Gastrocnemius medialis (tissue), 4 donors: ENCODE data around the gene GTPBP6.

ENCODE experiments used
- CTCF ChIP-seq, 5 experiments: fragments of 450-650 bp in 3 of 5; fragments of 200-600 bp in 2 of 5; sonication (generic) in 2 of 5; IDR thresholded peaks in 4 of 5; conservative IDR thresholded peaks in 1 of 5; 1 replicate in 4 of 5; 2 replicates in 1 of 5; pipeline ENCODE4 v1.5.1; 2016 to 2019; ENCODE audit warnings: antibody characterized with exemption in 5 of 5, mild to moderate bottlenecking in 3 of 5, moderate library complexity in 3 of 5
- POLR2A ChIP-seq, 2 donors: fragments of 450-650 bp; IDR thresholded peaks; one replicate each; pipeline ENCODE4 v1.6.1; 2017; ENCODE audit warnings: antibody characterized with exemption in 2 of 2, mild to moderate bottlenecking in 2 of 2, moderate library complexity in 2 of 2

DNA sequence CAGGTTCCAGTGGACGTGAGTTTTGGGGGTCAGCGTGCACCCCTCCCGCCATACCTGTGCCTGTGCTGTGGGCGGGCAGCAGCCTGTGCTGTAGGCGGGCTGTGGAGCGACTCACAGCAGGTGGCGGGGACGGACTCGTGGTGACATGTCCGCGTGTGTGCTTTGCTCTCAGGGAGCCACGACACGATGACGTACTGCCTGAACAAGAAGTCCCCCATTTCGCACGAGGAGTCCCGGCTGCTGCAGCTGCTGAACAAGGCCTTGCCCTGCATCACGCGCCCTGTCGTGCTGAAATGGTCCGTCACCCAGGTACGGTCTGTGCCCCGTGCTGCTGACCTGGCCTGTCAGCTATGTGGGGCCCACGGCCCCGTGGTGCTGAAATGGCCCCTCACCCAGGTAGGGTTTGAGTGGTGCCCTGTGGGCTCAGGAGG is 30.0 kb downstream of the GTPBP6 start:
- TF ChIP-seq CTCF (IDR thresholded peaks at IDR 0.05 in 4 of 5, conservative IDR thresholded peaks at IDR 0.05 in 1 of 5) (no peak), POLR2A (IDR thresholded peaks at IDR 0.05) (no peak)
